ENCODE results near the gene MED31.

GRCh38 chr17:6641247-6641863 lies 10.1 kb downstream of the MED31 start:
- TF ChIP-seq GATA2 (IDR thresholded peaks at IDR 0.05; ENCODE audit: low read depth, low read length): no peak
- no peak for TF ChIP-seq GATA3 (IDR thresholded peaks at IDR 0.05; ENCODE audit: low read depth, low read length)

All from SH-SY5Y (cell line).